GM18505 (cell line): Measurements from ENCODE around the gene HSD17B11.
A peak's percentile ranks its signal among the peaks of the same experiment; 100 is the strongest.
"Not testable (repeated sequence)": the region's sequence is repeated elsewhere in the genome, so short reads cannot be mapped to it uniquely, and the experiment has no call there.

Experiments used
- ATAC-seq: cut with Tn5 transposase; IDR thresholded peaks from one replicate; pipeline ENCODE4 v1.9.1; 2021; ENCODE audit not compliant: unreplicated experiment
- POLR2A ChIP-seq: IDR thresholded peaks from 4 replicates; pipeline ENCODE4 v1.6.1; 2011; ENCODE audit warnings: borderline replicate concordance; ENCODE audit not compliant: insufficient read depth, insufficient read length; ENCODE audit errors: extremely low read depth

Gene HSD17B11, protein sequence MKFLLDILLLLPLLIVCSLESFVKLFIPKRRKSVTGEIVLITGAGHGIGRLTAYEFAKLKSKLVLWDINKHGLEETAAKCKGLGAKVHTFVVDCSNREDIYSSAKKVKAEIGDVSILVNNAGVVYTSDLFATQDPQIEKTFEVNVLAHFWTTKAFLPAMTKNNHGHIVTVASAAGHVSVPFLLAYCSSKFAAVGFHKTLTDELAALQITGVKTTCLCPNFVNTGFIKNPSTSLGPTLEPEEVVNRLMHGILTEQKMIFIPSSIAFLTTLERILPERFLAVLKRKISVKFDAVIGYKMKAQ

GRCh38 chr4:87390891-87391575 is at the start of gene HSD17B11:
Gene HSD17B11, minus strand, starts transcription at chr4:87391188. Its CDS starts 118 bp downstream, at chr4:87391070.
- ATAC-seq: peak; percentile 100
- TF ChIP-seq POLR2A: peak; percentile 95

DNA sequence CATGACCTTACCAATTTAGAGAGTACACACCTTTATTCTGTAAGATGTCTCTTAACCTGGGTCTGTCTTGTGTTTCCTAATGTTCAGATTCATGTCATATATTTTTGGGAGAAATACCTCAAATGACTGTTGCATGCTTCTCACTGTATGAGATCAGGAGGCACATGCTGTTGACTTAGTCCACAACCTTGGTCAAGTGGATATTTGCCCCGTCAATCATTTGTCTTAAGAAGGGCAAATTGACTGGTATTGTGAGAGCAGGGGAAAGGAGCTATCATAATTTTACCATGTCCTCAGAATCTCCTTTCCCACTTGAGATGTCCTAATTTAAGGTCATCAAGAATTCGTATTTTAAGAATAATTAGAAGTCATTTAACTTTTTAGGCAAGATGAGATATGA is 42.4 kb upstream of the HSD17B11 start:
- no peak for ATAC-seq

GRCh38 chr4:87430038-87430437 is 39.0 kb upstream of the HSD17B11 start:
- TF ChIP-seq POLR2A: no peak

More for the DNA sequence above, 42.4 kb upstream of the HSD17B11 start:
- TF ChIP-seq POLR2A: no peak

DNA sequence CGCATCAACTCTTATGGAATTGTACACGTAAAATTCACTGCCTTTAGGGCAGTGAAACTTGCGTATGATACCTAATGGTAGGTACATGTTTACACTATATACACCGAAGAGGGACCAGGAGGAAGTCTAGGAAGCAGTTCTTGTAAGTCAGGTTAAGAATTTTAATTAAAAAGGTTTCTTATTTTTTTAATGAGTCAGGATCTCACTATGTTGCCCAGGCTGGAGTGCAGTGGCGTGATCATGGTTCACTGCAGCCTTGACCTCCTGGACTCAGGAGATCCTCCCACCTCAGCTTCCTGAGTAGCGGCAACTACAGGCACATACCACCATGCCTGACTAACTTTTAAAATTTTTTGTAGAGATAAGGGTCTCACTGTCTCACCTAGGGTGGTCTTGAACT is 38.0 kb upstream of the HSD17B11 start:
- no peak for ATAC-seq
- no peak for TF ChIP-seq POLR2A

More at GRCh38 chr4:87430038-87430437, 39.0 kb upstream of the HSD17B11 start:
- no peak for ATAC-seq

DNA sequence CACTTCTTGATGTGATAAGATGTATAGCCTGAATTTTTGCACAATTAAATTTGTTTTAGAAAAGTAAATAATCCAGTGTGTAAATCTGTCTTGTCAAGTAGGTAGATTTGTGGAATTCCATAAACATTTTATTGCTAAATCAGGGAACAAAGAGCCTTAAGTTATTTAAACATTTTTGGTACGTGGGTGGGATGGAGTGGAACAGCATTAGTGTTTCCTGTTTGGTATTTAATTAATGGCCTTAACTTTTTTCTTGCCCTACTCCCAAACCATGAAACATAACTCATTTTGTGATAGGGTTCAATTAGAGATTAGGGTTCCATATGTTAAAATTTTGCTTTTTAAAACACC is 36.5 kb upstream of the HSD17B11 start:
- ATAC-seq: no peak
- no peak for TF ChIP-seq POLR2A

DNA sequence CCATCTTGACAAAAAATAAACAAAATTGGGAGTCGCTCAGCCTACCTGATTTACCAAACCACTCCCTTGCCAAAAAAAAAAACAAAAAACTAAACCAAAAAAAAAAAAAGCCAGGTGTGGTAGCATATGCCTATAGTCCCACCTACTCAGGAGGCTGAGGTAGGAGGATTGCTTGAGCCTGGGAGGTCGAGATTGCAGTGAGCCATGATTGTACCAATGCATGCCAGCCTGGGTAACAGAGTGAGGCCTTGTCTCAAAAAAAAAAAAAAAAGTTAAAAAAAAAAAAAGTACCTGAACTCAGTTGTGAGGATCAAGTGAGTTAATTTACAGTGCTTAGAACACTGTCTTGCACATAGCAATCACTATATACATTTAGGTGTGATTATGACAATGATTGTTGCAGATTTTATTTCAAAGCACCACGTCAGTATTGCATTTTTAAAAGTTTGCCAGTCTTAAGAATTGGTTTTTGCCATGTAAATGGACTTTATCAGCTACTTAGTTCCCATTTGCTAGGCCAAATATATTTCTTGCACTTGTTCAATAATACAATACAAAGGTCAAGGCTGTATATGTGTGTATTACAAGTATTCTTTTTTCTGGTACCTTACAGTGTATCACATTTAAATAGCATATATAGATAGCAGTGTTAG is 36.0 kb upstream of the HSD17B11 start:
- ATAC-seq: no peak
- no peak for TF ChIP-seq POLR2A

GRCh38 chr4:87425711-87426110 is 34.7 kb upstream of the HSD17B11 start:
- ATAC-seq: no peak
- TF ChIP-seq POLR2A: no peak

GRCh38 chr4:87424099-87424543 is 33.1 kb upstream of the HSD17B11 start:
- ATAC-seq: not testable (repeated sequence)

DNA sequence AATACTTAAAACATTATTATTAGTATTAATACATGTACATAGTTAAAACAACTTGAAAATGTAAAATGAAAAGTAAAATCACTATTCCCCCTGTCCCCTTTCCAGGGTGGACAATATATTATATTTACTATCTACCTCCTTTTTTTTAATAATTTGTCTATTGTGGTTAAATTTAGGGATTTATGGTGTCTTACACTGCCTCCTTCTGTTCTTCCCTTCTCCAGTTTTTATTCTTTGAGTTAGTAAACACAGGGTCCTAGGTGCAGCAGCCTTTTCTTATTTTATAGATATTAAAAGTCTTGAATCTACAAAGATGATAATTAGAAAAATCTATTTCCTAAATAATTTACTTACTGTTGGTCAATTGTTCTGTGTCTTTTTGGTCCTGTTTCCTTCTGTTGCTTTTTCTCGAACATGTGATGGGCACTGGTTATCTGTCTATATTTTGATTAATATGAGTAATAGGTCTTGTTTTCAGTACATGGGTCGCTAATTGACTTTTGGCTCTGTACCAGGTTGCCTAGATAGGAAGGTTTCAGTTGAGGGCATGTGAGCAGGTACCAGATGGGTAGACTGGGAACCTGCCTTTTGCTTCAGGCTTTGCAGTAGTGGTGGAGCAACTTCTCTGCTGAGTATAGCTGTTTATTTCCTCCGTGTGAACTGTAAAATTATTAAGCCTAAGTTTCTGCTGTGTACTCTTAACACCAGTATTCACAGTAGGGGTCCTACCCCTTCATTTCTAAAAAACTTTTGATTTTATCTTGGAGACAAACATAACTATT is 32.5 kb upstream of the HSD17B11 start:
- ATAC-seq: no peak
- no peak for TF ChIP-seq POLR2A

DNA sequence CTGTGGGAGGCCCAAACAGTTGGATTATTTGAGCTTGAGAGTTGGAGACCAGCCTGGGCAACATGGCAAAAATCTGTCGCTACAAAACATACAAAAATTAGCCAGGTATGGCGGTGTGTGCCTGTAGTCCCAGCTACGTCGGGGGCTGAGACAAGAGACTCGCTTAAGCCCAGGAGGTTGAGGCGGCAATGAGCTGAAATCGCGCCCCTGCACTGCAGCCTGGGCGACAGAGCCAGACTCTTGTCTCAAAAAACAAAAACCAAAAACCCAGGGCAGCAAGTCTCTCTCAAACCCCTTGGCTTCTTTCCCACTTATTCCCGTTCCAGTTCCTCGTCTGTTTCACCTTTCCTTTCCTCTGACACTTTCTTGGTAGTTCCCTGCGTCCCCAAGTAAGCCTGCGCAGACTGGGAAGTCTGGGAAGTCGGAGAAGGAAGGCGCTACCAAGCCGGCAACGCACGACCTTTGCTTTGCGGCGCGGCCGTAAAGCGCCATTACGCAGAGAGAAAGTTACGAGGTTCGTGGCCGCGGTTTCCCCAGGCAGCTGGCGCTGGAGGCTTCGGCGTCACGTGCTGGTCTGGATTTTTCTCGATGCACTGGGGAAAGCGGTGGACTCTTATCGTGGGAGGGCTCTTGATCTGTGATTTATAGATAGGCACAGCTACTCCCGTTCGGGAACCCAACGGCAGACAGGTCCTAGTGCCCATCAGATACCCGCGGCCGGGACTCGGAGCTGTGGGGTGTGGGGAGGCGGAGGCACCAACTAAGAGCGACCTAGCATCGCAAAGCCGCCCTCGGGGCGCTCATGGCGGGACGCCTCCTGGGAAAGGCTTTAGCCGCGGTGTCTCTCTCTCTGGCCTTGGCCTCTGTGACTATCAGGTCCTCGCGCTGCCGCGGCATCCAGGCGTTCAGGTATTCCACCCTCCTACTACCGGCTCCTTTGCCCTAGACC is 31.4 kb upstream of the HSD17B11 start, which contains the start of gene NUDT9:
Gene NUDT9 (plus strand): TSS at position 470 of the 949 bp plus-strand sequence. CDS start 333 bp downstream, at position 803.
- peak; percentile 79 for ATAC-seq
- TF ChIP-seq POLR2A: peak; percentile 87

DNA sequence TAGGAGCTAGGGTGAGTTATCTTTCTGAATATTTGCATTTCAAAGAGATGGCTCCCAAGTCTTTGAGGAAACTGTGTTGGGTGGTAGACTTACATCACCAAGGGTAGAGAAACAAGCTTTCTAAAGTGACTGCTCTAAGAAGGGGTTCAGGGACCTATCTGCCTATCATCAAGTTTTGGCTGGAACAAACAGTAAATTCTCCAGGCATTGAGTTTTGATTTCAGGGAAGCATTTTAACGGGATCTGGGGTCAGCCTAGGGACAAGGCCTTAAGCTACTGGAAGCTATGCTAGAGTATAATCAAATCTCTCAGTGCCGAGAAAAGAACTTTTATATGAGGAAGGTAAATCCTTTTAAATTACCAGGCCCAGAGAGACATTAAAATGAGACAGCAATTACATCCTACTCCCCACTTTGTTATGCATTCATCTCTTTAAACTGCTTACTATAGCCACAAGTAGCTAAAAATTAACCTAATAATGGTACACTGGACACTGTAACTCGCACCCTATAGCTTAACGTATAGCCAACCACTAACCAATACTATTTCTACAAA is 29.4 kb upstream of the HSD17B11 start:
- no peak for TF ChIP-seq POLR2A
- no peak for ATAC-seq
